Subcutaneous abdominal adipose tissue (tissue), 5 donors: ENCODE measurements around the gene RFK.

Source experiments
- H3K27ac ChIP-seq: one replicate; pipeline ENCODE4 v1.7.0; 2013; ENCODE audit warnings: low read depth, mild to moderate bottlenecking, inconsistent platforms, low read length, moderate library complexity
- H3K27me3 ChIP-seq, 5 donors: one replicate each; pipeline ENCODE4 v1.7.0; 2013; ENCODE audit warnings: low read length in 5 of 5, inconsistent platforms in 1 of 5; ENCODE audit not compliant: control insufficient read depth in 5 of 5, insufficient read depth in 4 of 5
- H3K36me3 ChIP-seq, 5 donors: one replicate each; pipeline ENCODE4 v1.7.0; 2013; ENCODE audit warnings: low read length in 5 of 5; ENCODE audit not compliant: control insufficient read depth in 5 of 5, insufficient read depth in 5 of 5
- H3K4me1 ChIP-seq, 5 donors: one replicate each; pipeline ENCODE4 v1.7.0; 2013; ENCODE audit warnings: low read length in 5 of 5, mild to moderate bottlenecking in 3 of 5, moderate library complexity in 1 of 5; ENCODE audit not compliant: control insufficient read depth in 5 of 5, insufficient read depth in 5 of 5
- H3K4me3 ChIP-seq, 5 donors: one replicate each; pipeline ENCODE4 v1.7.0; 2013; ENCODE audit warnings: low read length in 5 of 5, low read depth in 1 of 5
- H3K9ac ChIP-seq, 5 donors: one replicate each; pipeline ENCODE4 v1.7.0; 2013; ENCODE audit warnings: low read length in 5 of 5, mild to moderate bottlenecking in 4 of 5, moderate library complexity in 3 of 5
- H3K9me3 ChIP-seq, 5 donors: one replicate each; pipeline ENCODE4 v1.7.0; 2013; ENCODE audit warnings: low read length in 5 of 5; ENCODE audit not compliant: control insufficient read depth in 5 of 5
- donor health status: healthy.
- donor health status: healthy.
- donor health status: healthy.
- donor health status: healthy.
- donor health status: healthy.

RFK gene

DNA sequence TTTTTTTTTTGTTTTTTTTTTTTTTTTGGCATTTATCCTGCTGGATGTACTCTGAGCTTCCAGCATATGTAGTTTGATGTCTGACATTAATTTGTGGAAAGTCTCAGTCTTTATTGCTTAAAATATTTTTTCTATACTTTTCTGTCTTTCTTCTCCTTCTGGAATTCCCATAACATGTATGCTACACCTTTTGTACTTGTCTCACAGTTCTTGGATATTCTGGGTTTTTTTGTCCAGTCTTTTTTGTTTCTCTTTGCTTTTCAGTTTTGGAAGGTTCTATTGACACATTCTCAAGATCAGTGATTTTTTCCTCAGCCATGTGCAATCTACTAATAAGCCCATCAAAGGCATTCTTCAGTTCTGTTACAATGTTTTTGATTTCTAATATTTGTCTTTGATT, 19.4 kb upstream of the RFK start:
- no peaks in the 10 kb centered on the region for H3K36me3 ChIP-seq

DNA sequence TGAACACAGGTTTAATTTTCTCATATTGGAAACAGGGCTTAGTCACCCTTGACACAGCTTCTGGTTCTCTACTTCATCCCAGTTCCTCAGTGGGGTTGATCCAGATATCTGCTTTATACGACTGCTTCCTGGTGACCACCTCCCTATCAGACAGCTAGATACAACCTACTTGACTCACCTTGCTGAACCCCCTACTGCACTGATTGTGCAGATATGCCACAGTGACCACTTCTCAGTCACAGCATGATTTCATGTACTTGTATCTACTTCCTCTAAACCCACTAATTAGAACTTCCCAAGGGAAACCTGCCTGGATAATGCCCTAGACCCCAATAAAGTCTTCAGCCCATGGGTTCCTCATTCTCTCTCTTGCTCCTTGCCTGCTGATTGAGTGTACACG, 18.4 kb upstream of the RFK start:
- Histone ChIP-seq H3K9me3 (peaks cover 0 to 3% (median 0%) of the 10 kb centered on the region in 5 donors), H3K4me1 (peaks cover 0 to 5% (median 0%) of the 10 kb centered on the region in 5 donors), H3K27ac (no peak overlapping the region), H3K27me3 (no peaks in the 10 kb centered on the region), H3K36me3 (no peaks in the 10 kb centered on the region), H3K9ac (no peak overlapping the region), H3K4me3 (no peak overlapping the region)

More for the DNA sequence above, 19.4 kb upstream of the RFK start:
- H3K27me3 ChIP-seq = no peaks in the 10 kb centered on the region
- no peak overlapping the region for H3K9ac ChIP-seq
- H3K4me1 ChIP-seq = peaks cover 0 to 5% (median 0%) of the 10 kb centered on the region in 5 donors
- H3K9me3 ChIP-seq = peaks cover 0 to 3% (median 0%) of the 10 kb centered on the region in 5 donors
- H3K4me3 ChIP-seq = no peak overlapping the region
- H3K27ac ChIP-seq = no peak overlapping the region

DNA sequence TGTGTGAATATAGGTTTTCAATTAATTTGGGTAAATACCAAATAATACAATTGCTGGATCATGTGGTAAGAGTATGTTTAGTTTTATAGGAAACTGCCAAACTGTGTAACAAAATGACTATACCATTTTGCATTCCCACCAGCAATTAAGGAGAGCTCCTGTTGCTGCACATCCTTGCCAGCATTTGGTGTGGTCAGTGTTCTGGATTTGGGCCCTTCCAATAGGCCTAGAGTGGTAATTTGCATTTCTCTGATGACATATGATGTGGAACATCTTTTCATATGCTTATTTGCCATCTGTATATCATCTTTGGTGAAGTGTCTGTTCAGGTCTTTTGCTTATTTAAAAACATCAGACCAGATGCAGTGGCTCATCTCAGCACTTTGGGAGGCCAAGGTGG, 11.6 kb upstream of the RFK start:
- Histone ChIP-seq H3K36me3 (no peaks in the 10 kb centered on the region), H3K27ac (no peak overlapping the region), H3K9ac (no peak overlapping the region)

DNA sequence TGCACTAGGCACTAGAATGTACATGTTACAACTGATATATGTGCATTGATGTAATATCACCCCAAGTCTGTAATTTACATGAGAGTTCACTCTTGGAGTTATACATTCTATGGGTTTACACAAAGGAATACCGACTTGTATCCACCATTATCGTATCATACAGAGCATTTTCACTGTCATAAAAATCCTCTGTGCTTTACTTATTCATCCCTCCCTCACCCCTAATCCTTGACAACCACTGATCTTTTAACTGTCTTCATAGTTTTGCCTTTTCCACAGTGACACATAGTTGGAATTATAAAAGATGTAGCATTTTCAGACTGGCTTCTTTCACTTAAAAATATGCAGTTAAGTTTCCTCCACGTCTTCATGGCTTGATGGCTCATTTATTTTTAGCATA, 11.1 kb upstream of the RFK start:
- no peaks in the 10 kb centered on the region for H3K36me3 ChIP-seq
- no peak overlapping the region for H3K27ac ChIP-seq
- H3K4me3 ChIP-seq = no peak overlapping the region
- no peak overlapping the region for H3K9ac ChIP-seq
- no peaks in the 10 kb centered on the region for H3K9me3 ChIP-seq
- H3K27me3 ChIP-seq = no peaks in the 10 kb centered on the region
- H3K4me1 ChIP-seq = peaks cover 0 to 7% (median 3%) of the 10 kb centered on the region in 5 donors

More for the DNA sequence above, 11.6 kb upstream of the RFK start:
- Histone ChIP-seq H3K9me3 (no peaks in the 10 kb centered on the region), H3K27me3 (no peaks in the 10 kb centered on the region), H3K4me3 (no peak overlapping the region), H3K4me1 (peaks cover 0 to 7% (median 3%) of the 10 kb centered on the region in 5 donors)

DNA sequence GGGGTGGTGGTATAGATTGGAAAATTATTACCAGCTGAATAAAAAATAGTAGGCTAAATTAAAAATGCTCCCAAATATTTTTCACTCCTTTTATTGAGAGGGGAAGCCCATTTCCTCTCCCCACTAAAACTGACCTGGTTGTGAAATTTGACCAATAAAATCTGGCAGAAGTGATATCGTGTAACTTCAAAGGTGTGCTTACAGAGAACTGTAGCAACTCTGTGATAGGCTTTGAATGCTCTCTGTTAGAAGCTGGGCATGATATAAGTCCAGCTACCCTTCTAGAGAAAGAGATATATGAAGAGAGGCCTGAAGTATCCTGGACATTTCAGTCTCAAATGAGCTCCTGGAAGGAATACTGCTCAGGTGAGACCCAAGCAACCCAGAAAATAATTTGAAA, 10.2 kb upstream of the RFK start:
- H3K9me3 ChIP-seq = no peaks in the 10 kb centered on the region

DNA sequence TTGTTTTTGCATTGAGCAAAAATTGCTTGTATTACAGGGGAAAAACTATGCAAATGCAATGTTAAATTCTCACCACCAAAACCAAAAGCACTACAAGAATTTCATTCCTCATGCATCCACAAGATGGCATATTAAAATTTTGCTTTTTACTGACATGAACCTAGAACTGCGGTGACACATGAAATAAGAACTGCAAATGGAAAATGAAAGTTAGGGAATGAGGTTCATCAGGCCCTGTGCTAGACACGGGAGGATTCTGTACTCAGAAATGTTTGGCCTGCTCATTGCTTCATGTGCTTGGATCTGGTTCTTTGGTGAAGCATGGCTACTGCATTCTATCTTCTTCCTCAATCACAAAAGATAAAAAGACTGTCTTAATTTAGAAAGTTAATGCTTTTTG, 9.1 kb upstream of the RFK start:
- no peaks in the 10 kb centered on the region for H3K9me3 ChIP-seq
- no peaks in the 10 kb centered on the region for H3K36me3 ChIP-seq
- peak overlapping the region; percentile 57 for H3K27ac ChIP-seq
- H3K9ac ChIP-seq = peak overlapping the region in 2 of 5 donors; percentile 49 to 52
- H3K4me3 ChIP-seq = peak overlapping the region in 2 of 5 donors; percentile 34 to 61
- H3K27me3 ChIP-seq = no peaks in the 10 kb centered on the region
- H3K4me1 ChIP-seq = peaks cover 0 to 7% (median 3%) of the 10 kb centered on the region in 5 donors

More for the DNA sequence above, 10.2 kb upstream of the RFK start:
- Histone ChIP-seq H3K9ac (no peak overlapping the region), H3K36me3 (no peaks in the 10 kb centered on the region), H3K27me3 (no peaks in the 10 kb centered on the region), H3K4me1 (peaks cover 0 to 7% (median 3%) of the 10 kb centered on the region in 5 donors), H3K27ac (no peak overlapping the region), H3K4me3 (no peak overlapping the region)

DNA sequence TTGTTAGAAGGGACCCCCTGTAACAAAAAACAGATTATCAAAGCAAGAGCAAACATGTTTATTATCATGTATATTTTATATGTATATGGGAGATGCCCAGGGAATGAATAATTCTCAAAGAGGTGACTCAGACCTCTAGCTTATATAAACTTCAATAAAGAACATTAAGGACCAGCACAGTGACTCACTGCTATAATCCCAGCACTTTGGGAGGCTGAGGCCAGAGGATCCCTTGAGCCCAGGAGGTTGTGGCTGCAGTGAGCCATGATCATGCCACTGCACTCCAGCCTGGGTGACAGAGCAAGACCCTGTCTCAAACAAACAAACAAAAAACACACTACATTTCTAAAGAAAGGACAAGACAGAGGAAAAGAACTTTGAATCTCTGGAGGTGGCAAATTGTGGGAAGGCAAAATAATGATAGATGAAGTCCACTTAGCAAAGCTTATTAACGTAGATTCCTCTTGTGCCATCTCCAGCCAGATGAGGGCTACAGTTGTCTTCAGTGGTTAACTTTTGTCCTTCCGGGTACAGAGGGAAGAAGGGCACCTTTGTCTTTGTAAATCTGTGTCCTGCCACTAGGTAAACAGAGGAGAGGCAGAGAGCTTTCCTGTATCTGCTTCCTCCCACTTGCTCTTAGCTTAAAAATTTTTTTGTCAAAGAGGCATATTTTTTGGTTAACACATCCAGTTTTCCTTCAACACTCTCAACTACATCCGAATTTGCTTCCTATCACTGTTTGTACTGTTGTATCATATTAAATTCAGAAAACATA, 7.5 kb upstream of the RFK start:
- Histone ChIP-seq H3K9me3 (no peaks in the 10 kb centered on the region), H3K36me3 (no peaks in the 10 kb centered on the region), H3K4me1 (peaks cover 0 to 7% (median 3%) of the 10 kb centered on the region in 5 donors), H3K27me3 (no peaks in the 10 kb centered on the region), H3K9ac (no peak overlapping the region), H3K27ac (no peak overlapping the region), H3K4me3 (no peak overlapping the region)

DNA sequence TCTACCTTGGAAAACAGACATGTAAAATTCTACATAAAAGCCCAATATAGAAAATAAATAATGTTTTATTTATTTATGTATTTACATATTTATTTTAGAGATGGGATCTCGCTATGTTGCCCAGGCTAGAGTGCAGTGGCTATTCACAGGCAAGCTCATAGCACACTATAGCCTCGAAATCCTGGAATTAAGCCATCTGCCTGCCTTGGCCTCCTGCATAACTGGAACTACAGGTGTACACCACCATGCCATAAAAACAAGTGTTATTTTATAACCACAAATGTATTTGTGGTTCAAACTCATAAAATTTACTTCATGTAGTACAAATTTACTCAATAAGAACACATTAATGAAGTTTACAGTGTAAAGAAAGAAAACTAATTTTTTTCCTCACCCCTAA, 7.0 kb upstream of the RFK start:
- Histone ChIP-seq H3K36me3 (no peaks in the 10 kb centered on the region), H3K9me3 (no peaks in the 10 kb centered on the region), H3K27ac (no peak overlapping the region), H3K9ac (no peak overlapping the region), H3K4me3 (no peak overlapping the region), H3K4me1 (peaks cover 0 to 7% (median 3%) of the 10 kb centered on the region in 5 donors), H3K27me3 (no peaks in the 10 kb centered on the region)

DNA sequence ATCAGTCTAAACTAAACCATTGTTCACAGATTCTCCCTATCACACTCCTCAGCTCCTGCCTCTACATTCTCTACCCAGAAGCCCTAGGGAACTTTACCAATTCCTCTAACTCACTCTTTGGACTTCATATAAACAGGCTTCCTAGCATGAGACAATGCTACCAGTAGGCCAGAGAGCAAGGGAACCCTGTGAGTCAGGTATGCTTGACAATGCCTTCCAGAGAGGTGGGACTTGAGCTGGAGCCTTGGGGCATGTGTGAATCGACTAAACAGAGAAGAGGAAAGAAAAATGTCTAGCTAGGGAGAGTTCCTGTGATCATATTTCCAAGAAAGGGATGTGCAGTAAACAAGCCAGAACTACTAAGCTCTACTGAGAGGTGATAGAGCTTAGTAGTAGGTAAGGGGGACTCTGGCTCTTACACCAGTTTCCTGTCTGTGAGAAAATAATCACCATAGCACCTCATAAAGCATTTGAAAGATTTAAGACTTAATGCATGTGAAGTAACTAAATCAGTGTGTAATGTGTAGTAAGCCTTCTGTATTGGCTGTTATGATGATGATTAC, 6.4 kb upstream of the RFK start:
- Histone ChIP-seq H3K9me3 (no peaks in the 10 kb centered on the region), H3K4me1 (peaks cover 0 to 7% (median 3%) of the 10 kb centered on the region in 5 donors), H3K27ac (no peak overlapping the region), H3K4me3 (no peak overlapping the region), H3K27me3 (no peaks in the 10 kb centered on the region), H3K36me3 (no peaks in the 10 kb centered on the region), H3K9ac (no peak overlapping the region)

DNA sequence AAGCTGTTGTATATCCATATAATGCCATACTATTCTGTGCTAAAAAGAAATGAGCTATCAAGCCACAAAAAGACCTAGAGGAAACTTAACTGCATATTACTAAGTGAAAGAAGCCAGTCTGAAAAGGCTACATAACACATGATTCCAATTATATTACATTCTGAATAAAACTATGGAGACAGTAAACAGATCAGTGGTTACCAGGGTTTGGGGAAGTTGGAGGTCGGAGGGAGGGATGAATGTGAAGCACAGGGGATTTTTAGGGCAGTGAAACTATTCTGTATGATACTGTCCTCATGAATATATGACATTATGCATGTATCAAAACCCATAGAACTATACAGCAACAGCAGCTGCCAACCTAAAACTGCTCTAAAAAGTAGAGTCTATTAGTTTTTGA, 5.6 kb upstream of the RFK start:
- H3K27me3 ChIP-seq = no peaks in the 10 kb centered on the region
- no peak overlapping the region for H3K4me3 ChIP-seq
- peaks cover 0 to 13% (median 11%) of the 10 kb centered on the region in 5 donors for H3K4me1 ChIP-seq
- no peaks in the 10 kb centered on the region for H3K9me3 ChIP-seq
- no peak overlapping the region for H3K27ac ChIP-seq
- no peak overlapping the region for H3K9ac ChIP-seq
- no peaks in the 10 kb centered on the region for H3K36me3 ChIP-seq
